Endodermal cell (in vitro differentiated cells): Measurements from ENCODE around the gene INPP4A. TPM values are rescaled to one million over a fixed set of nuclear protein-coding genes. Genes with fewer than 3 reads are reported as not detected.
A peak's percentile ranks its signal among the peaks of the same experiment; 100 is the strongest.

ENCODE experiments used
- DNase-seq: peaks from one replicate; pipeline ENCODE4 v3.0.0-alpha.2; 2017
- H3K27ac ChIP-seq: 2 replicates; pipeline ENCODE4 v1.5.1; 2013; ENCODE audit warnings: mild to moderate bottlenecking, low read depth, low read length, moderate library complexity
- H3K27me3 ChIP-seq: 2 replicates; pipeline ENCODE4 v1.6.1; 2013; ENCODE audit warnings: mild to moderate bottlenecking, low read length, moderate library complexity; ENCODE audit not compliant: insufficient read depth, control insufficient read depth, poor library complexity, severe bottlenecking
- H3K36me3 ChIP-seq: 2 replicates; pipeline ENCODE4 v1.7.0; 2013; ENCODE audit warnings: mild to moderate bottlenecking, low read length, moderate library complexity; ENCODE audit not compliant: control insufficient read depth, insufficient read depth
- H3K4me1 ChIP-seq: one replicate; pipeline ENCODE4 v1.7.0; 2013; ENCODE audit warnings: low read length; ENCODE audit not compliant: control insufficient read depth, insufficient read depth
- H3K4me3 ChIP-seq: 2 replicates; pipeline ENCODE4 v1.5.1; 2013; ENCODE audit warnings: mild to moderate bottlenecking, low read length, moderate library complexity
- H3K9ac ChIP-seq: 2 replicates; pipeline ENCODE4 v1.6.1; 2013; ENCODE audit warnings: mild to moderate bottlenecking, low read length, moderate library complexity; ENCODE audit not compliant: poor library complexity, severe bottlenecking; ENCODE audit errors: extremely low read depth
- H3K9me3 ChIP-seq: 2 replicates; pipeline ENCODE4 v1.6.1; 2013; ENCODE audit warnings: mild to moderate bottlenecking, low read length, moderate library complexity; ENCODE audit not compliant: control insufficient read depth
- H3K27ac Mint-ChIP-seq: 2 replicates; pipeline ENCODE4 v1.8.0; 2020; ENCODE audit warnings: mixed read lengths
- H3K27me3 Mint-ChIP-seq: 2 replicates; pipeline ENCODE4 v1.8.0; 2021; ENCODE audit warnings: mild to moderate bottlenecking, mixed read lengths; ENCODE audit not compliant: insufficient read depth
- H3K36me3 Mint-ChIP-seq: 2 replicates; pipeline ENCODE4 v1.8.0; 2020; ENCODE audit warnings: low read depth, mixed read lengths
- H3K4me1 Mint-ChIP-seq: 2 replicates; pipeline ENCODE4 v1.8.0; 2020; ENCODE audit warnings: mixed read lengths
- H3K4me3 Mint-ChIP-seq: 2 replicates; pipeline ENCODE4 v1.8.0; 2020; ENCODE audit warnings: mild to moderate bottlenecking, moderate library complexity, mixed read lengths
- H3K9me3 Mint-ChIP-seq: 2 replicates; pipeline ENCODE4 v1.8.0; 2020; ENCODE audit warnings: mild to moderate bottlenecking, mixed read lengths
- CTCF ChIP-seq: fragments of 200-600 bp; sonication (generic); conservative IDR thresholded peaks from 2 replicates; pipeline ENCODE4 v1.5.0; 2021; ENCODE audit warnings: antibody characterized with exemption, mild to moderate bottlenecking
- WGBS, 2 experiments: methylation state at CpG; one replicate each; pipeline versions ENCODE4 v1.1.5 to v1.1.7; 2013; ENCODE audit warnings: missing lambda C conversion rate in 2 of 2, mixed read lengths in 1 of 2; ENCODE audit not compliant: insufficient coverage in 1 of 2, insufficient read length in 1 of 2; 5-methylcytosine and 5-hydroxymethylcytosine counted together
- total RNA-seq, 2 donors: library from RNA; stranded (reverse); fragmentation: NEBNext Ultra II Directional in 1 of 2; extraction: Animal tissue kit (Norgen Biotek cat#: 25700) in 1 of 2; gene quantifications; 2 replicates in 1 of 2; 3 replicates in 1 of 2; pipeline ENCODE4 v1.2.1, GENCODE V29; 2021

Gene INPP4A
- total RNA-seq, 2 donors from 2014 or later = 84.9 to 94.2 TPM

DNA sequence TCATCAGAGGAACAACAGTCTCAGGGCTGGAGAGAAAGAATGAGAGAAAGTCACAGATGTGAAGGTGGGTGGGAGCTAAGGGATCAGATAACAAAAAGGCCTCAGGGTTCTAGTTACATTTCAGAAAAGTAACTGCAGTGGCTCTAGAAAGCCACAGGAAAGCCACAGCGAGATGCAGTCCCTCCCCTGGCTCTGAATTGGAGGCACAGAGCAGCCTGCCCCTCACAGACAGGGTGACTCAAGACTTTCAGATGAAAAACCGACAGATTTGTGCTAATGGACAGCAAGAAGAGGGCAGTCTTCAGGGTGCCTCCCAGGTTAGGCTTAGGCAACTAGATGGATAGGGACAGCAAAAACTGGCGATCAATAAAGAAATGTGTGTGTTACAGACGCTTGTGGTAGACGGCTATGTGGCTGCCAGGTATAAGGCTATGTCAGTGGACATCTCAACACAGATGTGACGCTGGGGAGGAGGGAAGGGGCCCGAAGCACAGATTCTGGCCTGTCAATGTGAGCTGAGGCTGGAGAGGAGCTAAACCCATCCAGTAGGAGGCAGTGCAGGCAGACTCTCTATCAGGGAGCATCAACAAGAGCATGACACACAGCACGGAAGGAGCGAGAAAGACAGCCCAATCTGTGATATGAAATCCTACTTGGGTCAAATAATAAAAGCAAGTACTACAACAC lies 189.9 kb downstream of the INPP4A start:
- Histone ChIP-seq H3K9me3 (no peaks in the 10 kb centered on the region), H3K27me3 (no peaks in the 10 kb centered on the region), H3K4me3 (no peak overlapping the region), H3K9ac (no peak overlapping the region), H3K36me3 (peaks cover 7% of the 10 kb centered on the region), H3K4me1 (no peaks in the 10 kb centered on the region), H3K27ac (no peak overlapping the region)
- no peak overlapping the region for H3K27ac Mint-ChIP-seq
- no peaks in the 10 kb centered on the region for H3K27me3 Mint-ChIP-seq
- WGBS, 2 experiments = 71 to 75% methylated on average over 9 of the region's 9 CpGs
- peak; percentile 83 for TF ChIP-seq CTCF
- no peaks in the 10 kb centered on the region for H3K9me3 Mint-ChIP-seq
- peaks cover 3% of the 10 kb centered on the region for H3K36me3 Mint-ChIP-seq
- peak; percentile 89 for DNase-seq
- peaks cover 10% of the 10 kb centered on the region for H3K4me1 Mint-ChIP-seq
- no peak overlapping the region for H3K4me3 Mint-ChIP-seq

DNA sequence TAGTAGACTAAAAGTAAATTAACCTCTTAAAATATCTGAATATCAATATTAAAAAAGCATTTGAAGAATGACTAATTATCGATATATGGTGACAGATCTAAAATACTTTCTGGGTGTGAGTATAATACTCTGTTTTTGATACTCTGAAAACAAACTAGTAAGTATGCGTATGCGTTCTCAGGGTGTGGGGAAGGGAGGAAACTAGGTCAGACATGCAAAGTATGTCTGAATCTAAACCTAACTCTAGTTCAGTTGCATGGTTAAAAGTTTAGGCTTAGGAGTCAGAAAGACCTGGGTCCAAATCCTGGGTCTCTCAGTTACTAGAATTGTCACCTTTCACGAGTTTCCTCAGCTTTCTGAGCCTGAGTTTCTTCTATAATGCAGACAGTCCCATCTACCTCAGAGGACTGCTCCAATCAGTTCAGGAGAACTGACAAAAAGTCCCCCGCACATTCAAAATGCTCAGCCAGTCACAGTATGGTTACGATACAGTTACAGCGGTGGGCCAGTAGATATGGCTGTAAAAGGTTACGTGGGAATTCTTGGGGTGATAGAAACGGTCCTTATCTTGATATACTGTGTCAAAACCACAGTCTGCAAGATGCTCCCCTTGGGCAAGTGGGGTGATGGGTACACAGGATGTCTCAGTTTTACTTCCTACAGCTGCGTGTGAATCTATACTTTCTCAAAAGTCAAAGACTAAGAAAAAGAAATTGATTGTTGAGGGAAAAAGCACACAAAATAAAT lies 192.9 kb downstream of the INPP4A start:
- WGBS, 2 experiments = 90 to 94% methylated on average over 7 to 10 of the region's 10 CpGs
- H3K36me3 Mint-ChIP-seq = no peaks in the 10 kb centered on the region

More for the DNA sequence above, 192.9 kb downstream of the INPP4A start:
- H3K27me3 ChIP-seq = no peaks in the 10 kb centered on the region
- H3K4me3 ChIP-seq = no peak overlapping the region
- TF ChIP-seq CTCF = no peak
- no peak for DNase-seq
- no peak overlapping the region for H3K9ac ChIP-seq
- Mint-ChIP-seq H3K4me1 (peaks cover 10% of the 10 kb centered on the region), H3K9me3 (no peaks in the 10 kb centered on the region), H3K27me3 (no peaks in the 10 kb centered on the region), H3K27ac (no peak overlapping the region), H3K4me3 (no peak overlapping the region)
- no peak overlapping the region for H3K27ac ChIP-seq
- H3K4me1 ChIP-seq = no peaks in the 10 kb centered on the region
- H3K9me3 ChIP-seq = no peaks in the 10 kb centered on the region
- H3K36me3 ChIP-seq = peaks cover 7% of the 10 kb centered on the region
